ENCODE results near the gene MAGI2.
"Not testable (repeated sequence)": the region's sequence is repeated elsewhere in the genome, so short reads cannot be mapped to it uniquely, and the experiment has no call there.

Gene MAGI2

GRCh38 chr7:79453266-79453557, 255 bp downstream of the MAGI2 start:
- no peak for DNase-seq (ENCODE audit: low spot score)
- H3K27ac ChIP-seq: peak overlapping the region; percentile 85
- TF ChIP-seq CTCF (conservative IDR thresholded peaks at IDR 0.05; ENCODE audit: low read depth): no peak
- ChIA-PET POLR2A (ENCODE audit: low non-redundant PET) (interaction anchor here (0.5 kb wide), 1 partner anchor 1023 kb away, joined by 4 read pairs; no protein-coding TSS in a partner anchor), CTCF (interaction anchor here (0.6 kb wide), 2 partner anchors 89 to 923 kb away, joined by 4 to 5 read pairs; no protein-coding TSS in a partner anchor)

GRCh38 chr7:79452495-79453265, 787 bp downstream of the MAGI2 start:
- no peak for TF ChIP-seq CTCF (conservative IDR thresholded peaks at IDR 0.05; ENCODE audit: low read depth)
- DNase-seq (ENCODE audit: low spot score): peak; percentile 13
- POLR2A ChIA-PET (ENCODE audit: low non-redundant PET): no interaction called here
- H3K27ac ChIP-seq: peak overlapping the region; percentile 85
- CTCF ChIA-PET: interaction anchor here (0.7 kb wide), 1 partner anchor 1360 kb away, joined by 3 read pairs; no protein-coding TSS in a partner anchor

- POLR2A ChIA-PET (ENCODE audit: low non-redundant PET): no interaction called here
- CTCF ChIA-PET: no interaction called here
- peak; percentile 77 for DNase-seq (ENCODE audit: low spot score)
- peak overlapping the region; percentile 85 for H3K27ac ChIP-seq
- no peak for TF ChIP-seq CTCF (conservative IDR thresholded peaks at IDR 0.05; ENCODE audit: low read depth)
These were observed 1.4 kb downstream of the MAGI2 start for GRCh38 chr7:79452032-79452494.

- ChIA-PET CTCF (no interaction called here), POLR2A (ENCODE audit: low non-redundant PET) (no interaction called here)
- peak overlapping the region; percentile 85 for H3K27ac ChIP-seq
- TF ChIP-seq CTCF (conservative IDR thresholded peaks at IDR 0.05; ENCODE audit: low read depth): no peak
- DNase-seq (ENCODE audit: low spot score): peak; percentile 59
These were observed 1.9 kb downstream of the MAGI2 start for GRCh38 chr7:79451580-79451979.

- POLR2A ChIA-PET (ENCODE audit: low non-redundant PET); H3K27ac ChIP-seq; DNase-seq (ENCODE audit: low spot score): not testable (repeated sequence)
- CTCF ChIA-PET: interaction anchor here (0.6 kb wide), 1 partner anchor 147 kb away, joined by 4 read pairs; no protein-coding TSS in a partner anchor
These were observed 10.7 kb downstream of the MAGI2 start for GRCh38 chr7:79442766-79443165.

- CTCF ChIA-PET: no interaction called here
- no peak for DNase-seq (ENCODE audit: low spot score)
- TF ChIP-seq CTCF (conservative IDR thresholded peaks at IDR 0.05; ENCODE audit: low read depth): no peak
- no peak overlapping the region for H3K27ac ChIP-seq
- POLR2A ChIA-PET (ENCODE audit: low non-redundant PET): no interaction called here
These were observed 17.1 kb downstream of the MAGI2 start for GRCh38 chr7:79436378-79436777.

GRCh38 chr7:79434867-79435266, 18.6 kb downstream of the MAGI2 start:
- no peak overlapping the region for H3K27ac ChIP-seq
- no peak for TF ChIP-seq CTCF (conservative IDR thresholded peaks at IDR 0.05; ENCODE audit: low read depth)
- POLR2A ChIA-PET (ENCODE audit: low non-redundant PET): no interaction called here
- DNase-seq (ENCODE audit: low spot score): no peak
- CTCF ChIA-PET: no interaction called here
